ENCODE results near the gene PPT2. TPM values are rescaled to one million over a fixed set of nuclear protein-coding genes. Genes with fewer than 3 reads are reported as not detected.

PPT2 gene
- polyA plus RNA-seq, 1 experiment, result 31.9 TPM

- H3K36me3 ChIP-seq (ENCODE audit: control insufficient read depth, insufficient read depth, low read length), result peaks cover 6% of the 10 kb centered on the region
- no peak for DNase-seq (ENCODE audit: low read depth)
- TF ChIP-seq CTCF (IDR thresholded peaks at IDR 0.05; ENCODE audit: insufficient read depth, low read depth, low read length), result no peak
- ChIA-PET POLR2A (no interaction called here), CTCF (interaction anchor here (0.6 kb wide), 2 partner anchors 40 to 1564 kb away, joined by 3 to 4 read pairs; no protein-coding TSS in a partner anchor)
- H3K4me3 ChIP-seq (ENCODE audit: low read depth, low read length), result no peak overlapping the region
- H3K27me3 ChIP-seq (ENCODE audit: control insufficient read depth, insufficient read depth, low read length), result no peaks in the 10 kb centered on the region
These were observed 5.5 kb upstream of the PPT2 start for GRCh38 chr6:32148289-32149091.

- no peaks in the 10 kb centered on the region for H3K27me3 ChIP-seq (ENCODE audit: control insufficient read depth, insufficient read depth, low read length)
- ChIA-PET CTCF (no interaction called here), POLR2A (no interaction called here)
- TF ChIP-seq CTCF (IDR thresholded peaks at IDR 0.05; ENCODE audit: insufficient read depth, low read depth, low read length), result no peak
- no peak for DNase-seq (ENCODE audit: low read depth)
- H3K36me3 ChIP-seq (ENCODE audit: control insufficient read depth, insufficient read depth, low read length), result peaks cover 6% of the 10 kb centered on the region
- no peak overlapping the region for H3K4me3 ChIP-seq (ENCODE audit: low read depth, low read length)
These were observed 4.7 kb upstream of the PPT2 start for GRCh38 chr6:32149092-32149755.

GRCh38 chr6:32149932-32150870 is 3.7 kb upstream of the PPT2 start:
- ChIA-PET POLR2A (no interaction called here), CTCF (interaction anchor here (2.1 to 3.4 kb wide), 2 partner anchors 20 to 32 kb away, joined by 11 to 16 read pairs; partner anchors contain the start of gene FKBPL)
- Histone ChIP-seq H3K27me3 (ENCODE audit: control insufficient read depth, insufficient read depth, low read length) (no peaks in the 10 kb centered on the region), H3K36me3 (ENCODE audit: control insufficient read depth, insufficient read depth, low read length) (peaks cover 6% of the 10 kb centered on the region), H3K4me3 (ENCODE audit: low read depth, low read length) (peak overlapping the region; percentile 10)
- TF ChIP-seq CTCF (IDR thresholded peaks at IDR 0.05; ENCODE audit: insufficient read depth, low read depth, low read length), result no peak
- DNase-seq (ENCODE audit: low read depth), result no peak

GRCh38 chr6:32151181-32151862 is 2.6 kb upstream of the PPT2 start:
- no peak for TF ChIP-seq CTCF (IDR thresholded peaks at IDR 0.05; ENCODE audit: insufficient read depth, low read depth, low read length)
- ChIA-PET CTCF (interaction anchor here (2.1 to 3.4 kb wide), 2 partner anchors 22 to 33 kb away, joined by 11 to 16 read pairs; partner anchors contain the start of gene FKBPL), POLR2A (no interaction called here)
- no peak for DNase-seq (ENCODE audit: low read depth)
- Histone ChIP-seq H3K36me3 (ENCODE audit: control insufficient read depth, insufficient read depth, low read length) (peaks cover 6% of the 10 kb centered on the region), H3K4me3 (ENCODE audit: low read depth, low read length) (peak overlapping the region; percentile 56), H3K27me3 (ENCODE audit: control insufficient read depth, insufficient read depth, low read length) (no peaks in the 10 kb centered on the region)
